ENCODE results near the gene JPH2. TPM values are rescaled to one million over a fixed set of nuclear protein-coding genes. Genes with fewer than 3 reads are reported as not detected.
A peak's percentile ranks its signal among the peaks of the same experiment; 100 is the strongest.

Gene JPH2
- polyA plus RNA-seq, 3 donors from 2014 or later: not detected

- no peak for DNase-seq
- Mint-ChIP-seq H3K27ac (no peak overlapping the region), H3K4me1 (no peaks in the 10 kb centered on the region), H3K27me3 (ENCODE audit: low read depth in 3 of 3) (peaks cover 4 to 9% (median 5%) of the 10 kb centered on the region in 3 donors), H3K9me3 (no peaks in the 10 kb centered on the region), H3K4me3 (no peak overlapping the region), H3K36me3 (no peaks in the 10 kb centered on the region)
Observed at GRCh38 chr20:44151621-44152416, 35.2 kb downstream of the JPH2 start.

GRCh38 chr20:44146272-44146671 lies 40.7 kb downstream of the JPH2 start:
- peaks cover 0 to 4% (median 0%) of the 10 kb centered on the region in 3 donors for H3K27me3 Mint-ChIP-seq (ENCODE audit: low read depth in 3 of 3)
- H3K27ac Mint-ChIP-seq: no peak overlapping the region
- H3K9me3 Mint-ChIP-seq: no peaks in the 10 kb centered on the region
- no peaks in the 10 kb centered on the region for H3K36me3 Mint-ChIP-seq
- no peaks in the 10 kb centered on the region for H3K4me1 Mint-ChIP-seq
- H3K4me3 Mint-ChIP-seq: no peak overlapping the region
- DNase-seq: no peak

- Mint-ChIP-seq H3K4me3 (no peak overlapping the region), H3K4me1 (no peaks in the 10 kb centered on the region), H3K9me3 (no peaks in the 10 kb centered on the region), H3K27ac (no peak overlapping the region), H3K27me3 (ENCODE audit: low read depth in 3 of 3) (peaks cover 0 to 4% (median 0%) of the 10 kb centered on the region in 3 donors), H3K36me3 (no peaks in the 10 kb centered on the region)
- no peak for DNase-seq
Observed at GRCh38 chr20:44145131-44145775, 41.7 kb downstream of the JPH2 start.

- Mint-ChIP-seq H3K36me3 (no peaks in the 10 kb centered on the region), H3K27ac (no peak overlapping the region), H3K9me3 (no peaks in the 10 kb centered on the region), H3K27me3 (ENCODE audit: low read depth in 3 of 3) (peaks cover 0 to 1% (median under 1%) of the 10 kb centered on the region in 3 donors), H3K4me1 (no peaks in the 10 kb centered on the region), H3K4me3 (no peak overlapping the region)
- no peak for DNase-seq
Observed at GRCh38 chr20:44143936-44144335, 43.1 kb downstream of the JPH2 start.

- Mint-ChIP-seq H3K4me1 (no peaks in the 10 kb centered on the region), H3K4me3 (no peak overlapping the region), H3K9me3 (no peaks in the 10 kb centered on the region), H3K36me3 (no peaks in the 10 kb centered on the region), H3K27me3 (ENCODE audit: low read depth in 3 of 3) (peaks cover 0 to 2% (median 1%) of the 10 kb centered on the region in 3 donors), H3K27ac (no peak overlapping the region)
- DNase-seq: no peak
Observed at GRCh38 chr20:44142413-44142812, 44.6 kb downstream of the JPH2 start.

GRCh38 chr20:44141873-44142272 lies 45.1 kb downstream of the JPH2 start:
- Mint-ChIP-seq H3K36me3 (no peaks in the 10 kb centered on the region), H3K27me3 (ENCODE audit: low read depth in 3 of 3) (peaks cover 0 to 2% (median 1%) of the 10 kb centered on the region in 3 donors), H3K27ac (no peak overlapping the region), H3K4me1 (no peaks in the 10 kb centered on the region), H3K4me3 (no peak overlapping the region), H3K9me3 (no peaks in the 10 kb centered on the region)
- no peak for DNase-seq

- H3K36me3 Mint-ChIP-seq: no peaks in the 10 kb centered on the region
- H3K4me3 Mint-ChIP-seq: no peak overlapping the region
- DNase-seq: no peak
- H3K27ac Mint-ChIP-seq: no peak overlapping the region
- no peaks in the 10 kb centered on the region for H3K9me3 Mint-ChIP-seq
- peaks cover 2 to 7% (median 5%) of the 10 kb centered on the region in 3 donors for H3K27me3 Mint-ChIP-seq (ENCODE audit: low read depth in 3 of 3)
- H3K4me1 Mint-ChIP-seq: no peaks in the 10 kb centered on the region
Observed at GRCh38 chr20:44138867-44139266, 48.1 kb downstream of the JPH2 start.

GRCh38 chr20:44137266-44137801 lies 49.7 kb downstream of the JPH2 start:
- no peak for DNase-seq
- Mint-ChIP-seq H3K36me3 (no peaks in the 10 kb centered on the region), H3K4me3 (no peak overlapping the region), H3K4me1 (no peaks in the 10 kb centered on the region), H3K27ac (no peak overlapping the region), H3K9me3 (no peaks in the 10 kb centered on the region), H3K27me3 (ENCODE audit: low read depth in 3 of 3) (peaks cover 5 to 10% (median 8%) of the 10 kb centered on the region in 3 donors)

- Mint-ChIP-seq H3K27ac (no peak overlapping the region), H3K9me3 (no peaks in the 10 kb centered on the region), H3K36me3 (no peaks in the 10 kb centered on the region), H3K4me1 (no peaks in the 10 kb centered on the region), H3K4me3 (no peak overlapping the region), H3K27me3 (ENCODE audit: low read depth in 3 of 3) (peaks cover 5 to 13% (median 8%) of the 10 kb centered on the region in 3 donors)
- no peak for DNase-seq
Observed at GRCh38 chr20:44136579-44137265, 50.3 kb downstream of the JPH2 start.

- DNase-seq: no peak
- H3K27me3 Mint-ChIP-seq (ENCODE audit: low read depth in 3 of 3): peaks cover 5 to 13% (median 8%) of the 10 kb centered on the region in 3 donors
- H3K4me3 Mint-ChIP-seq: no peak overlapping the region
- no peaks in the 10 kb centered on the region for H3K4me1 Mint-ChIP-seq
- H3K27ac Mint-ChIP-seq: peak overlapping the region in 2 of 6 donors; percentile 1 to 31
- H3K9me3 Mint-ChIP-seq: no peaks in the 10 kb centered on the region
- no peaks in the 10 kb centered on the region for H3K36me3 Mint-ChIP-seq
Observed at GRCh38 chr20:44135417-44136204, 51.4 kb downstream of the JPH2 start.

- DNase-seq: no peak
- peak overlapping the region in 1 of 6 donors; percentile 31 for H3K27ac Mint-ChIP-seq
- no peaks in the 10 kb centered on the region for H3K4me1 Mint-ChIP-seq
- peaks cover 5 to 13% (median 8%) of the 10 kb centered on the region in 3 donors for H3K27me3 Mint-ChIP-seq (ENCODE audit: low read depth in 3 of 3)
- no peak overlapping the region for H3K4me3 Mint-ChIP-seq
- H3K36me3 Mint-ChIP-seq: no peaks in the 10 kb centered on the region
- H3K9me3 Mint-ChIP-seq: no peaks in the 10 kb centered on the region
Observed at GRCh38 chr20:44135012-44135412, 52.0 kb downstream of the JPH2 start.

GRCh38 chr20:44133424-44133823 lies 53.6 kb downstream of the JPH2 start:
- Mint-ChIP-seq H3K4me3 (no peak overlapping the region), H3K27ac (no peak overlapping the region), H3K9me3 (no peaks in the 10 kb centered on the region), H3K27me3 (ENCODE audit: low read depth in 3 of 3) (peaks cover 5 to 13% (median 6%) of the 10 kb centered on the region in 3 donors), H3K4me1 (no peaks in the 10 kb centered on the region), H3K36me3 (no peaks in the 10 kb centered on the region)
- no peak for DNase-seq

GRCh38 chr20:44131704-44132103 lies 55.3 kb downstream of the JPH2 start:
- no peaks in the 10 kb centered on the region for H3K4me1 Mint-ChIP-seq
- no peak overlapping the region for H3K27ac Mint-ChIP-seq
- DNase-seq: no peak
- no peaks in the 10 kb centered on the region for H3K36me3 Mint-ChIP-seq
- H3K27me3 Mint-ChIP-seq (ENCODE audit: low read depth in 3 of 3): peaks cover 5 to 13% (median 6%) of the 10 kb centered on the region in 3 donors
- H3K9me3 Mint-ChIP-seq: no peaks in the 10 kb centered on the region
- H3K4me3 Mint-ChIP-seq: no peak overlapping the region

Data from immature natural killer cell (primary cell).